GDM1 (cell line): Measurements from ENCODE around the gene CCR7.

Experiments used
- DNase-seq: peaks from one replicate; lab custom pipeline; 2025; lab: John Stamatoyannopoulos, UW

The CCR7 gene

GRCh38 chr17:40564883-40565768 is at the start of gene CCR7:
CCR7 (minus strand) TSS chr17:40565472; CDS start chr17:40565409, 63 bp downstream.
- peak; percentile 70 for DNase-seq

DNA sequence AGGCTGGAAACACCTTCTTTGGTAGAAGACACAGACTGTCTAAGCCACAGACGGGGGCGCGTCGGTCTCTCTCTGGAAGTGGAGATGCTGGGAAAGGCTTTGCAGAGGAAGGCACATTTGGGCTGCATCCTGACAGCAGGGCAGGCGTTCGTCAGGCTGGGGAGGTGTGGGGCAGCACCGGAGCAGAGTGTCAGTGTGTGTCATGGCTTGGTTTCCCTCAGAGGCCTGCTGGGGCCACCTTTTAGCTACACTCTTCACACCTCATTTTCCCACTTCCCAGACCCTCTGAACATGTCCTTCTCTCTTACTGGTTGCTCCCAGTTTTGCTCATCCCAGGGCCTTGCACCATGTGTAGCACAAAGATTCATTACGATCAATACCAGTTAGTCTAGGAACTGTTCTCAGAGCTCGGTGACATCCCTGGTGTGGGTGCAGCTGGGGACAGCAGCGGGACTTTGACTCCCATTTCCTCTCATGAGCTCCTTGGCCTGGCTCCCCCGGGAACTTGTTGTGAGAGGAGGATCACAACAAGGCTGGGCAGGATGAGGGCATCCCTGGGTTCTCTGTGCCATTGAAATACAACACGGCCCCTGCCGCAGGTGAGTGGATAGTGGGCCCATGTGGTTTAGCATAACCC is 49.3 kb upstream of the CCR7 start:
- no peak for DNase-seq

- DNase-seq, result no peak
Observed at GRCh38 chr17:40613467-40614154, 48.3 kb upstream of the CCR7 start.

DNA sequence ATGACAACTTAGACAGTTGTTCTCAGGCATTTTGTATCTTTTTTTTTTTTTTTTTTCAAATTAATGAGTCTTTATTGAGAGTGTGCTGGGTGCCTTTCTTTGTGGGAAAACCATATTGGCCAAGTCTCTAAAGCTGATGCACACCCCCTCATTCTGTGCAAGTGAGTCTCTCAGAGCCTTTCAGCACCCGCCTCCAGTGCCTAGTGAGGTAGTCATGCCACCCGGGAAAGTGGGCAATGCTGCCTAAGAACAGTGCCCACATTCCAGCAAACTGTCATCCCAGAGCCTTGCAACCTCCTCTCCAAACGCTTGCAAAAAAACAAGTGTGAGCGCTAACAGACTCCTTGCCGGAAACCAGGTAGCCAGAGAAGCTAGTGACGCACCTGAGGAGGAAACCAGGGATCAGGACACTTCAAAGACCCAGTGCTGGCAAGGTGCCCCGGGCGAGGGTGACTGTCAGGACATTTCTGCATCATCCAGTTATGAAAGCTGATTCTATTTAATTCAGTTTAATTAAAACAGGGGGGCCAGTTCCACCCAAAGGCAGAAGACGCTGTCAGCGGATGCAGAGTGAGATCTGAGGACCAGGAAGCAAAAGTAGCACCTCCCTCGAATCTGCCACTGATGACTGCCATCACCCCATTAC is 47.5 kb upstream of the CCR7 start:
- no peak for DNase-seq

- no peak for DNase-seq
Observed at GRCh38 chr17:40611840-40612474, 46.7 kb upstream of the CCR7 start.

DNA sequence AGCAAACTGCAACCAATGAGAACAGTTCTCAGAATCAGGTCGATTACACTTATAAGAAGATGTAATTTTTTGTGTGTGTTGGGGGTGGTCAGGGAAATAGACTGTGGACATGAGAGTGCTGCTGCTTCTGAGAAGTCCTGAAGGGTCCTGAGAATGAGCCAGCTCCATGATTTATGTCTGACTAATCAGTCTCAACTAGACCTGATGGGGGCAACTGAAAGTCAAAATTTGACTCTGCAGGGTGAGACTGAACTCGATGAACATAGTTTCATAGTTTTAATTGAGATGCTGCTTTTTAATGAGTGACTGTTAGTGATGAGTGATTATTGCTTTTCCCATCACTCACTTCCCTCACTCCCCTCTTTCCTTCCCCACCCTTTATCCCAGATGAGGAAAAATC is 45.1 kb upstream of the CCR7 start:
- no peak for DNase-seq

DNA sequence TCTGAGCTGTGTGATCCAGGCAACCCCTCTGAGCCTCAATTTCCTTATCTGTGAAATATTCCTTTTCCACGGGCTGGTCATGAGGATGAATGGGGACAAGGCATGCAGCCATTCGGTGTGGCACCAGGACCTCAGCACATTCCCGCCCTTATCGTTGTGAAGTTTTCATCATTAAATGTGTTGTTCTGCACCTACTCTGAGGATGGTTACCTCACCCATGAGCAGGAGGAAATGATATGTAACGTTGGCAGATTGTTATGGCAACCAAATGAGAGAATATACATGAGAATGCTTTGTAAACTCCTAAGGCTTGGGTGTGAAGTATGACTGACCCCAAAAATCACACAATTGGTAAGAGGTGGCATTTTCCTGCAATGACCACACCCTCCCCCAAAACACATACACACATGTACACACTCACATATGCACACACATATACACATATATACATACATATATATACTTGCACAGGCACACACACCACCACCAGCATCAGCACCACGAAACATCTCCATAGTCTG is 42.8 kb upstream of the CCR7 start:
- no peak for DNase-seq

DNA sequence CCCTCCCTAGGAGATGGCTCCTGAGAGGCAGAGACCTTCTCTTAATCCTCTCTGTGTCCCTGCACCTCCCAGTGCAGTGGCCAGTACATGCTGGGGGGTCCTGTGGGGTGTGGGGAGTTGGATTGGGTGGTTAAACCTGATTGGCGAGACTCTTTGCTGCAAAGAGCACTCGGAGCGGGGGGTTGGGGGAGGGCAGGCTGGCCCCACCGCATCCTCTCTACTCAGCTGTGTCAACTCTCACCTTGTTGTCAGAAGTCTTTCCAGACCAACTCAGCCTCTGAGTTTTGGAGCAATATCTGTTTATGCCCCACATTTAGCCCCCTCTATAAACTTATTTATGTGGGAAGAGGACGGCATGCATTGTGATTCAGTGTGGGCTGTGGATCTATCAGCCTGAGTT is 42.4 kb upstream of the CCR7 start:
- no peak for DNase-seq

- DNase-seq, result no peak
Observed at GRCh38 chr17:40606548-40607353, 41.5 kb upstream of the CCR7 start.

GRCh38 chr17:40605306-40605705 is 40.0 kb upstream of the CCR7 start:
- no peak for DNase-seq

- DNase-seq, result no peak
Observed at GRCh38 chr17:40604327-40605080, 39.2 kb upstream of the CCR7 start.

- no peak for DNase-seq
Observed at GRCh38 chr17:40602445-40603443, 37.5 kb upstream of the CCR7 start.

DNA sequence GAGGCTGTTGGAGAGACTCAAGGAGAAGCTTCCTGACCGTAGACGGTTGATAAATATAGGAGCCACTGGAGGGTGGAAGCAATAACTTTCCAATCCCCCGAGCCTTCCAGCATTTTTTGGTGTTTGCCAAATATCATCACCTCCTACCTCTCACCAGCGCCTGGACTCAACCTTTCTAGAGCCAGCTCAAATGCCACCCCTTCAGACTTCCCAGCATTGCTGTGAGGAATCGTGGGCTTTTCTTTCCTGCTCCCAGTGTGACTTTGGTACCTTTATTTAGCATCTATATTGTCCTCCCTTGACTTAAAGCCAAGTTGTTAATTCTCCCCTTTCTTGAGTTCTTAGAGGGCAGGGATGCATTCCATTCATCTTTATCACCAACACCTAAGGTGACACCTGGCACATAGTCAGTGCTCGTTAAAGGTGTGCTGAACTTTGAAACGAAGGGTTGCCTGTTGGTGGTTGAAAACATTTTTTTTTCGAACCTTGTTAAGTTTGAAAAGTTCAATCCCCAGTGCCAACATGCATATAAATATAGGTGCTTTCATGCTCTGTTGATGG is 35.3 kb upstream of the CCR7 start:
- DNase-seq, result no peak

GRCh38 chr17:40599468-40599763 is 34.1 kb upstream of the CCR7 start:
- DNase-seq, result no peak

DNA sequence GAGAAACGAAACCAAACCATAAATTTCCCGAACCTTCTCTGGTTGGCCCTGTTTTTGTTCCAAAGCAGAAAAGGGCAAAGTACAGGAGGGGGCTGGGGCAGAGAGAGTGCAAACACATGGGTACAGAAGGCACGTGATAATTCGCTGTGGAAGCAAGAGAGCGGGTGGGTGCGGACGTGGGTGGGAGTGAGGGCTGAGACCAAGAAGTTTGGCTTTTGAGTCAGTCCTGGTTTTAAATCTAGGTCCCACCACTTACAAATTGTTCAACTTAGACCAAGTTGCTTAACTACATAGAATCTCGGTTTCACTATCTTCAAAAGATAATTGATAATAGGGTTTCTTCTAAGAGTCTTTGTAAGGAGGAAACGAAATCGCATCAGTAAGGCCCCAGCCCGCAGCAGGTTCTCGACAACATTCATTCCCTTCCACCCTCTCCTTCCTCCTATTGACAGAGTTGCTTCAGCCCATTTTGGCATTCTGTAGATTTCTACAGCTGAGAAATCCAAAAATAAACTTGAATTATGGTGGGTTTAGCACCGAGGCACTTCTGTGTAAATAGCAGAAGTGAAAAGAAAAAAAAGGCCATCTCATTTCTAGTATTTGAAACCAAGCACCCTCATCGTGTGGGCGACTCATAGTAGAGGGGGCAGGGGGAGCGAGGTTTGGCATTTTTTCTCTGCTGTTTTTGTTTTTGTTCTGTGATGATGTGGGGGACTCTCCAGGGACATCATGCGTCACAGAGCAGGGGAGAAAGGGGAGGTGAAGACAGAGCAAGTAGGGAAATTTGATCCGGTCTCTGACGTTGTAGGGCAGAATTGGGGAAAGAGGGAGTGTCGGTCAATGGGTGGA is 33.6 kb upstream of the CCR7 start:
- peak; percentile 11 for DNase-seq

DNA sequence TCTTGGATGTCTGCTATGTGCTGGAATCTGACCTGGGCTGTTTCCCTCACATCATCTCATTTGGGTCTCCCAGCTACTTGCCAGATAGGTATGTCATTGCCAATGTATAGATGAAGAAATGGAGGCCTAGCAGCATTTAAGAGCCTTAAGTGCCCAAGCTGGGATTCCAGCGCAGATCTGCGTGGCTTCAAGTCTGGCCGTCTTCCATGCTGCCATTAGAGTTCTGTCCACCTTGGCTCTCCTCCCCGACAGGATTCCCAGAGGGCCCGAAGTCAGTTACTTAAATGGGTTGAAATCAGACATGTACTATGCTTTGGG is 33.0 kb upstream of the CCR7 start:
- DNase-seq, result no peak

- no peak for DNase-seq
Observed at GRCh38 chr17:40597556-40598300, 32.5 kb upstream of the CCR7 start.
